AG09319 (cell line): ENCODE data around the gene CEP70.
"Not testable (repeated sequence)": the region's sequence is repeated elsewhere in the genome, so short reads cannot be mapped to it uniquely, and the experiment has no call there.

ENCODE experiments used
- DNase-seq: peaks from one replicate; pipeline ENCODE4 v3.0.0-alpha.2; 2010; ENCODE audit warnings: low read depth; ENCODE audit errors: extremely low read depth
- TF ChIP-seq, protein P1 (sequence below): IDR thresholded peaks from 2 replicates; pipeline ENCODE4 v1.5.1; 2011; ENCODE audit warnings: low read depth, mild to moderate bottlenecking, inconsistent platforms, low read length, moderate library complexity

CEP70 gene

GRCh38 chr3:138625707-138626365 lies 31.8 kb upstream of the CEP70 start:
- no peak for DNase-seq
- TF ChIP-seq, protein P1, sequence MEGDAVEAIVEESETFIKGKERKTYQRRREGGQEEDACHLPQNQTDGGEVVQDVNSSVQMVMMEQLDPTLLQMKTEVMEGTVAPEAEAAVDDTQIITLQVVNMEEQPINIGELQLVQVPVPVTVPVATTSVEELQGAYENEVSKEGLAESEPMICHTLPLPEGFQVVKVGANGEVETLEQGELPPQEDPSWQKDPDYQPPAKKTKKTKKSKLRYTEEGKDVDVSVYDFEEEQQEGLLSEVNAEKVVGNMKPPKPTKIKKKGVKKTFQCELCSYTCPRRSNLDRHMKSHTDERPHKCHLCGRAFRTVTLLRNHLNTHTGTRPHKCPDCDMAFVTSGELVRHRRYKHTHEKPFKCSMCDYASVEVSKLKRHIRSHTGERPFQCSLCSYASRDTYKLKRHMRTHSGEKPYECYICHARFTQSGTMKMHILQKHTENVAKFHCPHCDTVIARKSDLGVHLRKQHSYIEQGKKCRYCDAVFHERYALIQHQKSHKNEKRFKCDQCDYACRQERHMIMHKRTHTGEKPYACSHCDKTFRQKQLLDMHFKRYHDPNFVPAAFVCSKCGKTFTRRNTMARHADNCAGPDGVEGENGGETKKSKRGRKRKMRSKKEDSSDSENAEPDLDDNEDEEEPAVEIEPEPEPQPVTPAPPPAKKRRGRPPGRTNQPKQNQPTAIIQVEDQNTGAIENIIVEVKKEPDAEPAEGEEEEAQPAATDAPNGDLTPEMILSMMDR, result no peak

- TF ChIP-seq, protein P1, result no peak
Measured at GRCh38 chr3:138624518-138624917, 30.5 kb upstream of the CEP70 start.

GRCh38 chr3:138620431-138620830 lies 26.4 kb upstream of the CEP70 start:
- TF ChIP-seq, protein P1, result no peak
- DNase-seq, result no peak

More at GRCh38 chr3:138624518-138624917, 30.5 kb upstream of the CEP70 start:
- DNase-seq, result no peak

GRCh38 chr3:138615462-138615861 lies 21.4 kb upstream of the CEP70 start:
- DNase-seq, result no peak
- TF ChIP-seq, protein P1, result no peak

DNA sequence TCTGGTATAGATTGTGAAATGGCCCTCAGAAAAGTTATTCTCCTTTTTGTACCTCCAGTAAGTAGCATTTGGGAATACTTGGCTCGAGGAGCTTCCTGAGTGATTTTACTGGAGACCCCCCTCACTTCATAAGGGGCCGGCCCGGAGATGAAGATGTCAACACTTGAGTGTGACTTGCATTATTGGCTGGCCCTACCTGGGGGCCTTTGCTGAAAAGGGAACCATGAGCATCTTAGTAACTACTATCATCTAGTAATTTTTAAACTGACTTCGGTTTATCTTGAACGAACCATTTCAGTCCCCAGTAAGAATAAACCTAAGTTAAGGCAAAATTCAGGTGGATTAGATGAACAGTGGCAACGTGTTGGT lies 15.8 kb upstream of the CEP70 start:
- no peak for DNase-seq

GRCh38 chr3:138608322-138609135 lies 14.5 kb upstream of the CEP70 start, which contains the start of gene FAIM:
Gene FAIM, plus strand, starts transcription at chr3:138608771. Its CDS starts 10,956 bp downstream, at chr3:138619727.
- peak; percentile 40 for DNase-seq
- TF ChIP-seq, protein P1, result no peak

More for the DNA sequence above, 15.8 kb upstream of the CEP70 start:
- TF ChIP-seq, protein P1, result no peak

DNA sequence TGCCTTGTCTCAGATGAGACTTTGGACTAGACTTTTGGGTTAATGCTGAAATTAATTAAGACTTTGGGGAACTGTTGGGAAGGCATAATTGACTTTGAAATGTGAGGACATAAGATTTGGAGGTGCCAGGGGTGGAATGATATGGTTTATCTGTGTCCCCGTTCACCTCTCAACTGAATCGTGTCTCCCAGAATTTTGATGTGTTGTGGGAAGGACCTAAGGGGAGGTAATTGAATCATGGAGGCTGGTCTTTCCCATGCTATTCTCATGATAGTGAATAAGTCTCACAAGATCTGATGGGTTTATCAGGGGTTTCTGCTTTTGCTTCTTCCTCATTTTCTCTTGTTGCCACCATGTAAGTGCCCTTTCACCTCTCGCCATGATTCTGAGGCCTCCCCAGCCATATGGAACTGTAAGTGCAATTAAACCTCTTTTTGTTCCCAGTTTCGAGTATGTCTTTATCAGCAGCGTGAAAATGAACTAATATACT lies 10.1 kb upstream of the CEP70 start:
- not testable (repeated sequence) for DNase-seq

DNA sequence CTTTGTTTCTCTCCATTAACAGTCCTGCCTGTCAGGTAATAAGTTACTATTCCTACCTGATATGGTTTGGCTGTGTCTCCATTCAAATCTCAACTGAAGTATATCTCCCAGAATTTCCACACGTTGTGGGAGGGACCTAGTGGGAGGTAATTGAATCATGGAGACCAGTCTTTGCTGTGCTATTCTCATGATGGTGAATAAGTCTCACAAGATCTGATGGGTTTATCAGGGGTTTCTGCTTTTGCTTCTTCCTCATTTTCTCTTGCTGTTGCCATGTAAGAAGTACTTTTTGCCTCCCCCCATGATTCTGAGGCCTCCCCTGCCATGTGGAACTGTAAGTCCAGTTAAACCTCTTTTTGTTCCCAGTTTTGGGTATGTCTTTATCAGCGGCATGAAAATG lies 7.6 kb upstream of the CEP70 start:
- not testable (repeated sequence) for DNase-seq
